GM18870 (cell line): ENCODE measurements around the gene TMEM178B.

Experiments
- ATAC-seq: cut with Tn5 transposase; IDR thresholded peaks from one replicate; pipeline ENCODE4 v1.9.1; 2021; ENCODE audit warnings: moderate library complexity; ENCODE audit not compliant: unreplicated experiment

Gene TMEM178B

GRCh38 chr7:141348728-141349127 is 274.9 kb downstream of the TMEM178B start:
- no peak for ATAC-seq

- no peak for ATAC-seq
Observed at GRCh38 chr7:141349338-141349737, 275.5 kb downstream of the TMEM178B start.

DNA sequence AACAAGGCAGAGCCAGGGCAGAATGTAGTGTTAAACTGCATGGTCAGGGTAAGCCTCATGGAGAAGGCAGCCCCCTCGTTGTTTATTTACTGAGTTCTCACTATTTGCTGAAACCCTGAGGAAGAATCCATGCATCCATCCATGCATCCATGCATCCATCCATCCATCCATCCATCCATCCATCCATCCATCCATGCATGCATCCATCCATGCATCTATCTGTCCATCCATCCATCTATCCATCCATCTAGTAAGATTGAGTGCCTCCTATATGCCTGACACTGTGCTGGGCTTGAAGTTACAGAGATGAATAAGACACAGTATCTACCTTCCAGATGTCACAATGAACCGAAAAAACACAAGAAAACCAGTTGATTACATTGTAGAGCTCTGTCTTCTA is 275.9 kb downstream of the TMEM178B start:
- ATAC-seq, result no peak

DNA sequence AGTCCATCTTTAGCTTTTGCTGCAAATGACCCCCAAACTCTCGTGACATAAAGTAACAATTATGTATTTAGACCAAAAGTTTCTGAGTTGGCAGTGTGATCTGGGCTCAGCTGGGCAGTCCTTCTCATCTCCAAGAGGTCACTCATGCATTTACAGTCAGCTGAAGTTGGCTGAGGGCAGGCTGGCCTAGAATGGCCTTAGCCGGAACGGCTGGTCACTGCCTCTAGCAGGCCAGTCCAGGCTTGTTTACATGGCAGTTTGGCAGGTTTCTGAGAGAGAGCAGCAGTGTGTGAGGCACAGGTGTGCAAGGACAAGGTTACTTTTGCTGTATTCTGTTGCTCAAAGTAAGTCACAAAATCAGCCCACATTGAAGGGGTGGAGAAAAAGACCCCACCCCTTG is 277.3 kb downstream of the TMEM178B start:
- no peak for ATAC-seq

GRCh38 chr7:141352955-141353354 is 279.1 kb downstream of the TMEM178B start:
- no peak for ATAC-seq

DNA sequence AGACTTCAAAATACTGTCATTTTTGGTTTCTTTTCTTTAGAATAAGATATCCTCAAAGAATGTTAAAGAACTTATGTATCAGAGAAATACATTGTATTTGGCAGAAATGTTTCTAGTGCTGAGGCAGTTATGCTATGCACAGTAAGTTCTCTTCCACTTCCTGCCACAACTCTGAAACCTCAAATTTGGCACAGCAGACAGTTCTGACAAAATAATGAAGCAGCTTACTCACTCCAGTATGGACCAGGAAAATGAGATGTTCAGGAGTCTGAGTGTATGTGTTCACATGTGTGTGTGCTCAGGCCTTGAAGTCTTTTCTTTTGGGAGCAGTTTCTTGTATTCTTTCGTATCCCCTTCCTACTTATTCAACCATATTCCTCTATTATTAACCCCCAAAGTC is 280.4 kb downstream of the TMEM178B start:
- no peak for ATAC-seq

GRCh38 chr7:141355032-141355431 is 281.2 kb downstream of the TMEM178B start:
- no peak for ATAC-seq

- ATAC-seq, result no peak
Observed at GRCh38 chr7:141356161-141356560, 282.3 kb downstream of the TMEM178B start.

DNA sequence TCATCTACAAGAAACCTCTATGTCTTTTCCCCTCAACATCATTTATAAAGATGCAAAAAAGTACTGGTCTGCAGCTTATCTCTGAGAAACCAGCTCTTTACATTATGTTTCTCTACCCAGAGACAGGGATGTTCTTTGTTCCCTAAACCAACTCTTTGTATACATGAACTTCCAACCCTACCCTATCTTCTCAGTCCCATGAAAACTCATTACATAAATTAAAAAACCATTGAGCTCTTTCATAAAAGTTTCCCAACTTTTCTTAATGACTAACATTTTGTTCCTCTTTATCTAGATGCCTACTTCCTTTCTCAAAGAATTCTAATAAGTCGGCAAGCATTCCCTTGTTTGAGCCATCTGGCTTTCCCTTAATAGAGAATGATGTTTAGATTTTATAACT is 284.5 kb downstream of the TMEM178B start:
- no peak for ATAC-seq

GRCh38 chr7:141359262-141359661 is 285.4 kb downstream of the TMEM178B start:
- ATAC-seq, result no peak

DNA sequence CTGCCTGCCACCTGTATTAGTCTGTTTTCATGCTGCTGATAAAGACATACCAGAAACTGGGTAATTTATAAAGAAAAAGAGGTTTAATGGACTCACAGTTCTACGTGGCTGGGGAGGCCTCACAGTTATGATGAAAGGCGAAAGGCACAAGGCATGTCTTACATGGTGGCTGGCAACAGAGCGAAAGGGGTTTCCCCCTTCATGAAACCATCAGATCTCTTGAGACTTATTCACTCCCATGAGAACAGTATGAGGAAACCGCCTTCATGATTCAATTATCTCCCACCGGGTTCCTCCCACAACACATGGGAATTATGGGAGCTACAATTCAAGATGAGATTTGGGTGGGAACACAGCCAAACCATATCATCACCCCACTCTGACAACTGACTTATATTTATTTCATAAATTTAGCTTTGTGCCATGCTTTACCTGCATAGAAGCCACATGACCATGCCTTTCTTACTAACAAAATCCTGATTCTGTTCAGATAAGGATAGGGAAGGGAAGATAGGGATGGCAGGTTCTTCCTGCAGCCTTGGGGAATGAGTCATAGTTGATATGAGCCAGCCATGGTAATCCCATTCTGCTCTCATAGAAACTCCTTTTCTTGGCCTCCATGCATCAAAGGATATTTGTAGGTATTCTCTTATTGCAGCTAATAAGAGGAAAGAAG is 286.0 kb downstream of the TMEM178B start:
- ATAC-seq, result no peak

DNA sequence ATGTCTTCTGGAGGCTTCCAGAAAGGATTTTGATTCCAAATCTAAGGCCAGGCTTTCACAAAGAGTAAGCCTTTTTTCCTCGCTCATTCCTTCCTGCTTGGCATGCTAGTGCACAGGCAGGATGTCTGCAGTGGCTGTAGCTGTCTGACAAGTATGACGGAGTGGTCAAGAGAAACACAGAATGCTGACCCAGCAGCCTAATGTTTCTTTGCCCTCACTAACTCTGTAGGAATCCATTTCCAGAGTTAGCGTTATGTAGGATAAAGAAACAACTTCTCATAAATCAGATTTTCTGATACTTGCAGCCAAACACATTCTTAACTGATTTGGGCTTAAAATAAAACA is 286.5 kb downstream of the TMEM178B start:
- ATAC-seq, result no peak

- no peak for ATAC-seq
Observed at GRCh38 chr7:141360803-141361202, 286.9 kb downstream of the TMEM178B start.

DNA sequence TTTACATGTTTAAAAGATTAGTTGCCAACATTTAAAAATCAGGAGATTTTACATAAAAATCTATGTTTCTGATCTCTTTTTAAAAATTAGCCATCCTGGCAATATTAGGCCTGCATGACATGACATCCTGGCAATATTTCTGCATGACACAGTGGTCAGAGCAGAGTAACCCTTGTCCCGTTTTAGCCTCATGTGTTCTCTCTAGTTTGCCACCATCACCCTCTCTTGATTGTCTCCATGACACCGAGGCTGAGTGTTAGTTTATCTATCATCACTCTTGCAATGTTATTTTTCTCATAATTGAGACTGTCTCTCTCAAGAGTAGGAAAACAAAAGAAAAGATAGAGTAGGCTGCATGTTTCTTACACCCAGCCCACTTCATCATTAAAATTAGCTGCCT is 287.6 kb downstream of the TMEM178B start:
- no peak for ATAC-seq

DNA sequence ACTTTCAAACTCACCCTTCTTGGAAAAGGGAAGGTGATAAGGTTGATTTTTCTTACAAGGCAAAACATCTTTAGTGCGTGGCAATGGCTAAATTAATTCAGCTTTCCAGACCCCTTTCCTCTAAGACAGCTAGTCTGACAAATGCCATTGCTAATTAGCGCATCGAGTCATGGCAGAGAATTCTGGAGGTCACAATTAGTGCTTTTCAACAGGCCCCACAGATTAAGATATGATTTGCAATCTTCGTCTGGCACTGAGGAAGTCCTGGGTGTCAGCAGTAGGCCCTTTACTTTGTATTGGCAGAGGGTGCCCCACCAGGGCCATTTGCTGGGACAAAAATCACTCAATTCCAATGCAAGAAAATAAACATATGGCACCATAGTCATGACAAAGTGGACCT is 288.1 kb downstream of the TMEM178B start:
- ATAC-seq, result no peak

GRCh38 chr7:141362580-141363435 is 288.9 kb downstream of the TMEM178B start:
- ATAC-seq, result no peak

DNA sequence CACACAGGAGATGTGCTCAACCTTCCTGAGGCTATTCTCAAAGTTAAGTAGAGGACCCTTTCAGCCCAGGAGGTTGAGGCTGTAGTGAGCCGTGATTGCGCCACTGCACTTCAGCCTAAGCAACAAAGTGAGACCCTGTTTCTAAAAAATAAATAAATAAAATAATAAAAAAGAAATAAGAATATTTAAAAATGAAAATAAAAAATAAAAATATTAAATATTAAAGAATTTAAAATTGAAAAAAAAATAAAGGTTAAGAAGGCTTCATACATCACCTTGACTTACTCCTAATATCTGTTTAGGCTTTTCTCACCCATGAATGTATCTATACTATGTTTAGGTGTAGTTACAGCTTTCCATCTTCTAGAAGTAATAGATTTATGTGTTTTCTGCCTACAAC is 289.9 kb downstream of the TMEM178B start:
- ATAC-seq, result no peak

DNA sequence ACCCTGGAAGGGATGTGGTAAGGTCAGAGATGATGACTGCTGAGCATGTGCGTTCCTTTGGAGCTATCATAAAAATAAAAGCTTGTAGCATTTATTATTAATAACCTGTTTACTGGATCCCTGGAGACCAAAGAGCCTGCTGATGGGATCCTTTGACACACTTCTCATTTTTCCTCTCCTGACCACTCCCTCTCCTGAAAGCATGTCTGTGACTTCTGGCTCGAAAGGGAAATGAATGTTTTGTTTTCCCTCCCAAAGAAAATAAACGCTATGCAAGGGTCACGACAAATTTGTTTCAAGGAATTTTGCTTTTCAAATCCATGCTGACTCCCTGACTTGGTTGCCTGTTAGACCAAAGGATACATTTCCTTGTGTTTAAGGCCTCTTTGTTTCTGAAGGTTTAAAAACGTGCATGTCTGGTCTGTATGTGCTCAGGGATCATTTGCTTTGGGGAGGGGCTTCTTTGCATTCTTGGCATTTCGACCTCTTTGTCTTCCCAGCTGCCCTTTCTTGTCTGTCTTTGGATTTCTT is 292.3 kb downstream of the TMEM178B start:
- ATAC-seq, result no peak

- ATAC-seq, result no peak
Observed at GRCh38 chr7:141369422-141369821, 295.6 kb downstream of the TMEM178B start.

DNA sequence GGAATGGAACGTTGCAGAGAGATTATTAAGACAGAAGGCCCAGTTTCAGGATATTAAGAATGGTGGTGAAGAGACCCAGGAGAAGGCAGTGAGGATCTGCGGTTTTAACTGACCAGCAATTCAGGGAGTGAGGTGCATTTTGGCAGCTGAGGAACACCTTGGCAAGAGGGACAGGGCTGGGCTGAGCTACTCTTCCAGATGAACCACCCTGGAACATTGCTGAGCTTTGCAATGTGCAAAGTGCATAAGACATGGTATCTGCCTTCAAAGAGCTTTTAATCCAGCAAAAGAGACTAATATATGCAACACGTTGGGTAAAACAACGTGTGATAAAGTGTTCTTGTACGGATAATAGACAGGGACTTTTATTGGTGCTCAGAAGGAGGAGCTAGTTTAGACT is 296.3 kb downstream of the TMEM178B start:
- ATAC-seq, result no peak

DNA sequence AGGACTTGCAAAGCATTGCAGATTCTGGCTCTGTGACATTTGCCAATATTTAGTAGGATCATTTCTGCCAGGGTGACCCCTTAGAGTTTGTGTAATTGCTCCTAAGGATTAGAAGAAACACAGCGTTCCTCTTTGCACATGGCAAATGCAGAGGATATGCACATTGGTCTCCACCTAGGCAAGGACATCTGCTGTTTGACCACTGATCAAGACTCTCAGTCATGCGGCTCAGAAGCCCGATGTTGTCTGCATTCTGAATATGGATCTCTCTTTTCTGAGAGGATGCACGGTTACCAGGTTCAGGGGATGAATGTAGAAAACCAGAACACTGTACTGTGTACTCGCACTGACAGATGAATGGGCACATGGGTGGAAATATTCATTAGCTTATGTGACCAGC is 296.8 kb downstream of the TMEM178B start:
- ATAC-seq, result no peak

DNA sequence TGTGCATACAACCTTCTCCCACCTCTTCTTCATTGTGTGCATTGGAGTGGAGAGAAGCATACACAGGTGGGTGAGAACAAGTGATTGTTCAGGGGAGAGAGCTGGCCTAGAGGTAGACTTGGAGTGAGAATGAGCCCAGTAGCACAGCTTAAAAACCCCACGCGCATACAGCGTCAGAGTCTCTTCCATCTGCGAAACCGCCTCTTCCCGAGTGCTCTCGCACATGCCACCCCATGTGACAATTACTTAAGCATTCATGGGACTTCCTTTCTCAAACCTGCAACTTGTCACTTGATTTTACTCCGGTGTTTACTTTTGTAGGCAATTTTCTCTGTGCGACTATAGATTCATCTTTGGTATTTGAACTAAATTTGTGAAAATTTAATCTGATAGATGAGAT is 300.6 kb downstream of the TMEM178B start:
- ATAC-seq, result no peak
